Suppressor macrophage treated with lipopolysaccharide for 1 hour (primary cell): Measurements from ENCODE around the gene FSHB.

Source experiments
- DNase-seq, 3 donors: peaks; one replicate each; pipeline ENCODE4 v3.0.0-alpha.2; 2020 to 2022

Gene FSHB

DNA sequence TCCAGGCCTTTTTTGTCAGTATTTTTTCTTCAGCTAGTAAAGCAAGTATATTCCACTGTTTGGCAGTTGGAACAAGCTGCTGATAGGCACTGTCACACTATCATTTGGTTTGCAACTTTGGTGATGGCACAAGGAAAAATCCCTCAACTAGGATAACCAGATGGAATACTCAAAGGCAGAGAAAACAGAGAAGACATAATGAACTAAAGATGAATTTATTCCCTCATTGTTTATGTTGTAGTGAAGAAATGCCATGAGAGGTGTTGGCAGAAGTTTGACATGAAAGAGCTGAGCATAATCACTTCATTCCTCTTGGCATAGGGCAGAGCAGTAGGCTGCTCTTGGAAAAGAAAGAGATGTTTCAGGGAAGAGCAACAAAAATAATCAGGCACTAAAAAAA lies 39.9 kb downstream of the FSHB start:
- DNase-seq = no peak

- DNase-seq = no peak
Observed at GRCh38 chr11:30277176-30277575, 46.4 kb downstream of the FSHB start.

DNA sequence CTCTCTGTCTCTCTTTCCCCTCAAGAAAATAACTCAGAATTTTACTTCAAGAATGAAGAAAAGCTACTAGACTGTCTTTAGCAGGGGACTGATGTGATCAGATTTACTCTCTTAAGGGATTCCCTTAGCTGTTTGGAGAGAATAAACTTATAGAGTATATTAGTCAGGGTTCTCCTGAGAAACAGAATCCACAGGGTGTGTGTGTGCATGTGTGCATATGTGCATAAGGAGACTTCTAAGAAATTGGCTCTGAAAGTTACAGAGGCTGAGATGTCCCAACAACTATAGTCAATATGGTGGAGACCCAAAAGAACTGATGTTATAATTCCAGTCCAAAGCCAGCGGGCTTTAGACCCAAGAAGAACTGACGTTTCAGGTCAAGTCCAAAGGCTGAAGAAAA lies 49.0 kb downstream of the FSHB start:
- DNase-seq = no peak

DNA sequence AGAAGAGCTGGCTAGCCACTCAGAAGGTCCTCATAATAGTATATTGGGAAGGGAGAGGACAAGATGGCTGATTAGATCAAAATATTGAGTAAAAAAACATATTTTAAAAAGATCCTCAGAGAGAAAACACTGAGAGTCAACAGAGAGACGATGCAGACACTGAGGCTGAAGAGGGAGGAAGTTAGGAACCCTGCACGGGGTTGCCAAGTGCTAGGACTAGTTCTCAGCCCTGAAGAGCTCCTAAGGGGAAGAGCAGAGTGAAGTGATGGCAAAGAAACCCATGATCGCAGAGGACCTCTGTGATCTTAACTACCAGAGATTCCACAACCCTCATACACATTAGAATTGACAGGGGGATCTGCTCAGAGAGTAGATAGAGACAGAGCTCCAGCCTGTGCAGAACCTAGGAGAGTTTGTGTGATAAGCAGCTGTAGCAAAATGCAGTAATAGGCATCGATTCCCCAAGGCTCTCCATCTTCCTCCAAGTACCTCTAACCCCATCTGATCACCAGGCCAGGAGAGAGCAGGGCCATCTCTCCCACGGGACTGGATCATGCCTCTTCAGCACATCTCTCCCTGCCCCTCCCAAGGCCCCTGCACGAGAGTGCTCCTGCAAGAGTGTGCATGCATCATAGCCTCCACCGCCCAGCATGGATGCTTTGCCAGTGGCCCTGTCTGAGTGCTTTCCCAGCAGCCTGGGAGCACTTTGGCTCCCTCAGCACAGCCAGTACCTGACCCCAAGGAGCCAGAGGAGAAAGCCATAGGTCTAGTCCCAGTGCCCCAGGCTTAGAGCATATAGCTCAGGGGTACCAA lies 50.9 kb downstream of the FSHB start:
- no peak for DNase-seq

- DNase-seq = no peak
Observed at GRCh38 chr11:30282289-30282631, 51.4 kb downstream of the FSHB start.
